Measurements from ENCODE around the gene RAE1. TPM values are rescaled to one million over a fixed set of nuclear protein-coding genes. Genes with fewer than 3 reads are reported as not detected.

The RAE1 gene
- total and polyA plus RNA-seq, 2 donors (not counting 1 experiment from before 2014, with no cell fraction given), result 27.2 to 39.4 TPM

DNA sequence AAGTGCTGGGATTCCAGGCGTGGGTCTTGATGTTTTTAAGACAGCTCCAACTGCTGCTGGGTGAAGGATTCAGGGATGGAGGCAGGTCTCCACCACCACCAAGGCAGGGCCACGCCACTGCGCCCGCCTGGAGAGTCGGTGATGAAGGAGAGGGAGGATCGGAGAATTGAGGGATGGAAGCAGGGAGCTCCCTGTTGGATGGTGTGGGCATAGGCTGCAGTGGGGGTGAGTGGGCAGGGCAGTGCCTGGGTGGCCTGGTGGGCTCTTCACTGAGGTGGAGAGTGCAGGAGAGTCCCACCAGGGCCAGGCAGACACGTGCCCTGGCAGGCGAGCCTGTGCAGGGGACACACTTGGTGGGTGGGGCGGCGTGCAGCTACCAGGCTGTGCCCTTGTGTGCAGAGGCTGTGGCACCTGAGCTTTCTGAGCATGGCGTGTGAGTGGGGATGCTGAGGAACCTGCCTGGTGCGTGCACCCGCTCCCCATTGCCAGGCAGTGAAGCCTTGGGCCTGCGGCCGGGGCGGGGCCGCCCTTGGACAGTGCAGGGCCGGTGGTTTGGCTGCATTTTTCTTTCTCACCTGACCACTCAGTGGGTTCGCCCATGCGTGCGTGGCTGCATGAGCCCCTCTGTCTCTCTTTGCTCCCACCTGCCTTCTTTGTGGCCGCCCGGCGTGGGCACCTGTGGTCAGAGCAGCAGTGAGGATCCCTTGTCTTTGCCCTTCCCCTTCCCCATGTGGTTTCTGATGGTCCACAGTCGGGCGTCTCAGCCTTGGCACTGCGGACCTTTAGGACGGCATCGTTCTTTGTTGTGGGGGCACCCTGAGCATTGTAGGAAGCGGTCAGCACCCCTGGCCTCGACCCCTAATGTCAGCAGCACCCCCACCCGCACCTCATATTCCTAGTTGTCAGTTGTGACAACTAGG lies 51.4 kb downstream of the RAE1 start:
- no peaks in the 10 kb centered on the region for H3K4me1 ChIP-seq (ENCODE audit: control insufficient read depth, extremely low read depth, insufficient read depth, low read length)
- H3K9ac ChIP-seq (ENCODE audit: insufficient read depth, low read length), result no peak overlapping the region
- H4K20me1 ChIP-seq (ENCODE audit: control insufficient read depth, extremely low read depth, insufficient read depth, low read length), result no peaks in the 10 kb centered on the region
- H3K4me2 ChIP-seq (ENCODE audit: extremely low read depth, insufficient read depth, low read length), result no peak overlapping the region
- H3K79me2 ChIP-seq (ENCODE audit: control insufficient read depth, insufficient read depth, low read length), result no peaks in the 10 kb centered on the region
- H3K4me3 ChIP-seq (replicated peaks in 1 of 4; ENCODE audit: control extremely low read depth in 1 of 4, insufficient read depth in 1 of 4, low read depth in 3 of 4, low read length in 4 of 4), result no peak overlapping the region
- H3K27me3 ChIP-seq (ENCODE audit: control insufficient read depth, insufficient read depth, low read length), result no peaks in the 10 kb centered on the region
- H3K27ac ChIP-seq (ENCODE audit: insufficient read depth, low read length), result no peak overlapping the region
- TF ChIP-seq, protein P1, sequence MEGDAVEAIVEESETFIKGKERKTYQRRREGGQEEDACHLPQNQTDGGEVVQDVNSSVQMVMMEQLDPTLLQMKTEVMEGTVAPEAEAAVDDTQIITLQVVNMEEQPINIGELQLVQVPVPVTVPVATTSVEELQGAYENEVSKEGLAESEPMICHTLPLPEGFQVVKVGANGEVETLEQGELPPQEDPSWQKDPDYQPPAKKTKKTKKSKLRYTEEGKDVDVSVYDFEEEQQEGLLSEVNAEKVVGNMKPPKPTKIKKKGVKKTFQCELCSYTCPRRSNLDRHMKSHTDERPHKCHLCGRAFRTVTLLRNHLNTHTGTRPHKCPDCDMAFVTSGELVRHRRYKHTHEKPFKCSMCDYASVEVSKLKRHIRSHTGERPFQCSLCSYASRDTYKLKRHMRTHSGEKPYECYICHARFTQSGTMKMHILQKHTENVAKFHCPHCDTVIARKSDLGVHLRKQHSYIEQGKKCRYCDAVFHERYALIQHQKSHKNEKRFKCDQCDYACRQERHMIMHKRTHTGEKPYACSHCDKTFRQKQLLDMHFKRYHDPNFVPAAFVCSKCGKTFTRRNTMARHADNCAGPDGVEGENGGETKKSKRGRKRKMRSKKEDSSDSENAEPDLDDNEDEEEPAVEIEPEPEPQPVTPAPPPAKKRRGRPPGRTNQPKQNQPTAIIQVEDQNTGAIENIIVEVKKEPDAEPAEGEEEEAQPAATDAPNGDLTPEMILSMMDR (conservative IDR thresholded peaks at IDR 0.05 in 1 of 2, IDR thresholded peaks at IDR 0.05 in 1 of 2; ENCODE audit: low read depth in 1 of 2, low read length in 2 of 2), result no peak
- TF ChIP-seq EZH2 (IDR thresholded peaks at IDR 0.05; ENCODE audit: low read length, missing control alignments), result no peak
- H2AFZ ChIP-seq (ENCODE audit: low read length), result no peak overlapping the region
- peaks cover 3% of the 10 kb centered on the region for H3K36me3 ChIP-seq (ENCODE audit: control insufficient read depth, insufficient read depth, low read length)
- no peaks in the 10 kb centered on the region for H3K9me3 ChIP-seq (ENCODE audit: control insufficient read depth, insufficient read depth, low read depth, low read length)
- no peak for DNase-seq (ENCODE audit: low read depth in 2 of 2)

DNA sequence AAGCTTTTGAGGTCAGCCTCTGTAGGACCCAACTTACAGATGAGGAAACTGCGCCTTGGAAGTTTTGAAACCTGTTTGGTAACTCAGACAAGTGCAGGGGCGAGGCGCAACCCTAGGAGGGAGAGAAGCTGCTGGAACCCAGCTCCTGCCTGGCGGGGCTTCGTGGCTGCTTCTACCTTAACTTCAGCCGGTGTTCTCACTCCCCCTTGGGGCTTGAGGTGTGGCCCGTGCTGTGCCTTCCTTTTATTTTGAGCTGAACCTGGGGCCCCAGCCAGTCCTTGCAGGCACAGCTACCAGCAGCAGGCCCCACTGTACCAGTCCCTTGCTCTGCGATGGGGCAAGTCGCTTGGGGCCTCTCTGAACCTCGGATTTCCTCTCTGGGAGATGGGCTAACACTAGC lies 52.2 kb downstream of the RAE1 start:
- no peak overlapping the region for H3K4me2 ChIP-seq (ENCODE audit: extremely low read depth, insufficient read depth, low read length)
- H3K27me3 ChIP-seq (ENCODE audit: control insufficient read depth, insufficient read depth, low read length), result no peaks in the 10 kb centered on the region
- no peak overlapping the region for H3K27ac ChIP-seq (ENCODE audit: insufficient read depth, low read length)
- no peak overlapping the region for H3K4me3 ChIP-seq (replicated peaks in 1 of 4; ENCODE audit: control extremely low read depth in 1 of 4, insufficient read depth in 1 of 4, low read depth in 3 of 4, low read length in 4 of 4)
- no peak for DNase-seq (ENCODE audit: low read depth in 2 of 2)
- H2AFZ ChIP-seq (ENCODE audit: low read length), result no peak overlapping the region
- H3K4me1 ChIP-seq (ENCODE audit: control insufficient read depth, extremely low read depth, insufficient read depth, low read length), result no peaks in the 10 kb centered on the region
- H3K79me2 ChIP-seq (ENCODE audit: control insufficient read depth, insufficient read depth, low read length), result no peaks in the 10 kb centered on the region
- no peaks in the 10 kb centered on the region for H4K20me1 ChIP-seq (ENCODE audit: control insufficient read depth, extremely low read depth, insufficient read depth, low read length)
- no peak overlapping the region for H3K9ac ChIP-seq (ENCODE audit: insufficient read depth, low read length)
- no peak for TF ChIP-seq EZH2 (IDR thresholded peaks at IDR 0.05; ENCODE audit: low read length, missing control alignments)
- TF ChIP-seq, protein P1 (conservative IDR thresholded peaks at IDR 0.05 in 1 of 2, IDR thresholded peaks at IDR 0.05 in 1 of 2; ENCODE audit: low read depth in 1 of 2, low read length in 2 of 2), result no peak
- H3K36me3 ChIP-seq (ENCODE audit: control insufficient read depth, insufficient read depth, low read length), result peaks cover 9% of the 10 kb centered on the region
- no peaks in the 10 kb centered on the region for H3K9me3 ChIP-seq (ENCODE audit: control insufficient read depth, insufficient read depth, low read depth, low read length)

DNA sequence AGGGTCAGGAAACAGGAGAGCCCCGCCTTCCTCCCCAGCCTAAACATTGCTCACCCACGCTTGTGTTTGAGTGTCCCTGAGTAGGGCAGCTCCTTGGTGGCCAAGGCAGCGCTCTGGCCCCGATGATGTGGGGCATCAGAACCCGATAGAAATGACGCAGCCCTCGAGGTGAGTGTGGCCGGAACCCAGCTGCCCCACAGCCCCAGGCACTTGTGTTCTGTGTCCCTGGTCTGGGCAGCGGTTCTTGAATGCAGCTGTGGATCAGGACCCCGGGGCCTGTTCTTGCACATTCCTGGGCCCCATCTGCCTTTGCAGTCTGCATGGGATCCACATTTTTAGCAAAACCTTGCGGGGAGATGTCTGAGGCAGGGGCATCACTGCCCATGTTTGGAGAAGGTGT lies 53.0 kb downstream of the RAE1 start:
- TF ChIP-seq EZH2 (IDR thresholded peaks at IDR 0.05; ENCODE audit: low read length, missing control alignments), result no peak
- TF ChIP-seq, protein P1 (conservative IDR thresholded peaks at IDR 0.05 in 1 of 2, IDR thresholded peaks at IDR 0.05 in 1 of 2; ENCODE audit: low read depth in 1 of 2, low read length in 2 of 2), result no peak
- Histone ChIP-seq H3K79me2 (ENCODE audit: control insufficient read depth, insufficient read depth, low read length) (no peaks in the 10 kb centered on the region), H3K36me3 (ENCODE audit: control insufficient read depth, insufficient read depth, low read length) (peaks cover 9% of the 10 kb centered on the region), H3K4me3 (replicated peaks in 1 of 4; ENCODE audit: control extremely low read depth in 1 of 4, insufficient read depth in 1 of 4, low read depth in 3 of 4, low read length in 4 of 4) (no peak overlapping the region), H2AFZ (ENCODE audit: low read length) (no peak overlapping the region), H3K4me1 (ENCODE audit: control insufficient read depth, extremely low read depth, insufficient read depth, low read length) (no peaks in the 10 kb centered on the region), H3K9me3 (ENCODE audit: control insufficient read depth, insufficient read depth, low read depth, low read length) (no peaks in the 10 kb centered on the region), H3K27me3 (ENCODE audit: control insufficient read depth, insufficient read depth, low read length) (no peaks in the 10 kb centered on the region), H3K27ac (ENCODE audit: insufficient read depth, low read length) (no peak overlapping the region), H3K9ac (ENCODE audit: insufficient read depth, low read length) (no peak overlapping the region), H4K20me1 (ENCODE audit: control insufficient read depth, extremely low read depth, insufficient read depth, low read length) (no peaks in the 10 kb centered on the region), H3K4me2 (ENCODE audit: extremely low read depth, insufficient read depth, low read length) (no peak overlapping the region)
- no peak for DNase-seq (ENCODE audit: low read depth in 2 of 2)

Data from fibroblast of lung (primary cell).